NCI-H1436 (cell line): ENCODE results near the gene SNRNP200.

Experiments
- DNase-seq: peaks from one replicate; lab custom pipeline; 2025; lab: John Stamatoyannopoulos, UW

The SNRNP200 gene

DNA sequence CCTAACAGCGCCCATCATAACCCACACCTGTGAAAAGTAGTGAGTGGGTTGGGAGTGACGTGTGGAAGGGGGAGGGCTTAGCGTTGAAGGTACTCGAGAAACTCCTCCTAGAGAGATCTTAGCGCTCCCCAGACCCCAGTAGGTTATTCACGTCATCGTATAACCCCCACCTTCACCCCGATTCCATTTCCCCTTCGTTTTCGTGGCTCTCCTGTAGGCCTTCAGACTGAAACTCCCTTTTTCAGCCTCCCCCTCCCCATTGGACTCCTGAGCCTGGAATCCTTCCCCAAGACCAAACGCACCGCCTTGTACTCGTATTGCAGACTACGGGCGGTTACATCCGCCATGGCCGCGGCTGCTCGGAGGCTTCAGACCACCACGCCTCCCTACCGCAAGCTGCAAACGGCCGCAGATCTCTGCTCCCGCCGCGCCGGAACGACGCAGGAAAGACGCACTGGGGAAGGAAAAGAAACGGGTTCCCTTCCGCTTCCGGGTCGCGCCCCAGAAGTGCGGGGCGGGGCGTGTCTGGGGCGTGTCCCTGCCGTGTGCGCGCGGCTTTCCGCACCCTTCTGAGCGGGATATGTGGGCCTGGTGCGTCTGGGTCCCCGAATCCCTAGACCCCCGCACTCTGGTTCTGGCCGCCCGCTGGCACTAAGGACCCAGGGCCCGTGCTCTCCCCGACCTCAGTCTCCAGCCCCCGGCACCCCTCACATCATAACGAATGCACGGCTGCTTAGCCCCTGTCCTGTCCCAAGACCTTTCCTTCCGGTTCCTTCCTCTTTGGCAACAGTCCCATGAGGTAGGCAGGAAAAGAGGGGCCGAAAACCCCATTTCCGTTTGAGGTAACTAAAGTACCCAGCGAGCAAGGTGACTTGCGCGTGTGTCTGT lies at the start of gene SNRNP200:
Gene SNRNP200, minus strand, starts transcription at position 456 of the 888 bp plus-strand sequence. Its CDS starts 109 bp downstream, at position 347.
- peak; percentile 88 for DNase-seq

DNA sequence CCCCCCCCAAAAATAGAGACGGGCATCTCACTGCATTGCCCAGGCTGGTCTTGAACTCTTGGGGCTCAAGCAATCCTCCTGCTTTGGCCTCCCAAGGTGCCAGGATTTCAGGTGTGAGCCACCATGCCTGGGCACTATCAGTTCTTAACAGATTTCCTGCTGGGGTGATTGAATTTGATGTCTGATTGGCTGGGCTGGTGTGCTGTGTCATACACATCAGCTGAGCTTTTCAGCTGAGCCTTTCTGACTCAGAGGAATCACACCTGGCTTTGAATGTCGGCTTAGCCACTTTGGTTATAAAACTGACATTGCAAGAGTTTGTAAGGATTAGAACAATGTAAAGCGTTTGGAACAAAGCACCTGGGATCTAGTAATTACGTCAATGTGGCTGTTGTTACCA lies 49.1 kb upstream of the SNRNP200 start:
- no peak for DNase-seq

DNA sequence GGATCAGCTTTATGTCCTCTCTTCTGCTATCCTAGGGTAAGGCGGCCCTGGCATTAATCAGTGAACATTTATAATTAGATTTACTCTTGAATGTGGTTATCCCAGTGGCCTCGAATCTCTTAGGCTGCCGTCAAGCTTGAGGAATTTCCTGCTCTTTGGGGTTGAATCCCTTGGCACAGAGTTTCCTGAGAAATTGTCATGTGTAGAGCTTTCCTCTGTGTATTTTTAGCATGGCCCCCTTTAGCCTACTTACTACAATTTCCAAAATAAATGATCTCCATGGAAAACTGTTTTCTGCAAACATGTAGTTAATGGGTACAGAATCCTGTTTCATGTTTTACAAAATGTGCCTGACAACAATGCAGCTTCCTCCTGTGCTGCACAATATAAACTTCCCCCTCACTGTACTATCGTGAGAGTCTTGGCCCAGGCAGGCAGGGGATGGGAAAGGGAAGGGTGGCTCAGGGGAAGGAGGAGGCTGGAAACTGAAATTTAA lies 48.3 kb upstream of the SNRNP200 start:
- no peak for DNase-seq

DNA sequence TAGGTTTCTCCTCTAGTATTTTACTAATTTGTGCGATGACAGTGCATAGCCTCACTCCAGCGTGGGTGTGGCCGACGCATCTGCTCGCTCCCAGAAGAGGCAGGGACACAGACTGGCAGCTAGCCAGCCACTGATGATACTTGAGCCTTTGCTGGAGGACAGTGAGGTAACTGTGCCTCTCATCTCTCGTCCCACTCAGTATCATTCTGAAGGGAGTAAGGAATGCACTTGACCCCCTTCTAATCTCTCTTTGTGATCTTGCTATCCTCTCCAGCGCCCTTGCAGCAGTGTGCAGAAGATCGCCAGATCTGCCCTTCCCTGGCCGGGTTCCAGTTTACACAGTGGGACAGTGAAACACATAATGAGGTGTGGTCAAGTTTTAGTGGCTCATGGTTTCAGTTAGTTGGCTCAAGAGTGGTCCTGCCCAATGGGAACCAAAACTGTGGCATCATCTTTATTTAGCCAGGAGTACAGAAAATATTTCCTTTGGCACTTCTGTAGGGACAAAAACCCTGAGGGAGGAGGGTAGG lies 47.8 kb upstream of the SNRNP200 start:
- DNase-seq = no peak

DNA sequence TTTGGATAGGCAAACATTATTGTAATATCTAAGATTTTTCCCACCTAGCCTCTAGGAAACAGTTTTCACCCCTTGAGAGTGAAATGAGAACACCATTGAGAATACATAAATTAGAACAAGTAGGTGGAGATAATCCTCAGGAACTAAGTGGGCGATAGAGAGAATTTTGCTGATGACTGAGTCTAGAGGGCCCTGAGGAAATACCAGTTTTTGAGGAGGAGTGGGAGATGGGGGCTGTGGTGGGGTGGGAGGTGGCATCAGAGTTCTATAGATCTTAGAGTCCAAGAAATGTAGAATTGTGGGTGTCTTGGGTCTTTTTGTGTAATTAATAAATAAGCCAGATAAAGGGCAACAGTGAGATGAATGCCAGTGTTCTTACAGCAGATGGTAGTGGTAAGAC lies 42.0 kb upstream of the SNRNP200 start:
- no peak for DNase-seq

DNA sequence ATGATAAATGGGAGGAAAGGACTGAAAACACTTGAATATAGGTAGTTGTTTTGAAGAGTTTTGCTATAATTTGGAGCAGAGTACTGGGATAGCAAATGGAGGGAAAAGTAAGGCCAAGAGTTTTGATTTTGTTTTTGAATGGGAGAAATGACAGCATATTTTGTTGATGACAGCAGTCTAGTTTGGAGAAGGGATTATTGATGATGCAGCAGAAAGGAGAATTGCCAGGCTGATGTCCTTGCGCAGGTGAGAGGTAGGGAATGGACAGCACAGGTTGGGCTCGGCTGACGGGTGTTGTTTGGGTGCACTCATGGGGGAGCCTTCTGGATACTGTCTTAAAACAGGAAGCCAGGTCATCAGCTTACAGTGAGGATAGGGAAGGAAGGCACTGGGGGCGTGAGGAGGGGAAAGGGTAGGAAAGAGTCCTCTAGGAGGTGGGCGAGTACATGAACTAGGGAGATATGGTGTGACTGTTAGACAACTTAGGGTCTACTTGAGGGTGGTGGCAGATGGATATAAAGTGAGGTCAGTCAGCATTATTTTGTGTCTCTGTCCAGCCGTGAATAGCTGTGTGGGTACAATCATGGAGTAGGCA lies 40.6 kb upstream of the SNRNP200 start:
- no peak for DNase-seq

DNA sequence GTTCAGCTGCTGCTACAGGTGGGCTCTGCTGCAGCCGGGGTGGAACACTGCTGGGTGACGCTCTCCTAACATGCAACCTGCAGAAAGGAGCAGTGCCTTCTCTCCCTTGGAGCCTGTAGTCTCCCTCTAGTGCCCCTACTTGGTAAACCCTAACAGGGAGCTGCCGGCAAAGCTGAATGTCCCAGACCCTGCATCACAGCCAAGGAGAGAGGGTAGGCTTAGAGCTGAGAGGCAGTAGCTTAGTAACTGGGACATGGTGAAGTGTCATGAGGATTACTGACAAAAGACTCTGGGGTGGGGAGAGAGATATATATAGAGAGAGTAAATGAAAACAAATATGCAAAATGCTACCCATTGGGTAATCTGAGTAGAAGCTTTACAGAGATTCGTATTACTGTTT lies 40.1 kb upstream of the SNRNP200 start:
- DNase-seq = no peak

DNA sequence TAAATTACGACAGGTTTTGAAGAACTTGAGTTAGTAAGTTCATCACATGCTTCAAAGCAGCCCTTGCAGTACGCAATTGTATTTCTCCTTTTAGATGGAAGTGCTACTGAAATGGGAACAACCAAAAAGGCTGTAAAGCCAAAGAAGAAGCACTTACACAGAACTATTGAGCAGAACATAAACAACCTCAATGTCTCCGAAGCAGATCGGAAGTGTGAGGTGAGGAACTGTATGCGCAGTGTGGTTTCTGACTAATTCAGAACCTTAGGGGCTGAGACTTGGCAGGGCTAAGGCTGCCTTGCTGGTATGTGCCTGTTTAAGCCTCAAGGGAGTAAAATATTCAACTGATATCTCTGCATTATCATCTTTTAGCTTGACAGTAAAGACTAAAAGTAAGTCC lies 38.7 kb upstream of the SNRNP200 start:
- DNase-seq = no peak

DNA sequence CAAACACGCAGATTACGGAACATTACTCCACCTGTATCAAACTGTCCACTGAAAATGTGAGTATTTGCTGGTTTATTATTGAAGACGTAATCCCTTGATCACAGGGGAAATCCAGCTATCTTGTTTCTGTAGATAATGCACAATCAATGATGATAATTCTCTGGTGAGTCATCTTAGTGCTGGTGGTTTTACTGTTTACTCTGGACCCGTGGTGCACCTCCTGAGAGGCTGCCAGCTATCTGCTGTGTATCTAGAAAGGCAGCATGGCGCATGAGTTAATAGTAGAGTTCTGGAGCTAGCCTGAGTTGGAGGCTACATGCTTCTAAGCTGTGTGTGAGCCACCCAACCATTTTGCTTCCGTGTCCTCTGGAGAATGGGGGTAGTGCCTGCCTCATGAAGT lies 36.7 kb upstream of the SNRNP200 start:
- no peak for DNase-seq

DNA sequence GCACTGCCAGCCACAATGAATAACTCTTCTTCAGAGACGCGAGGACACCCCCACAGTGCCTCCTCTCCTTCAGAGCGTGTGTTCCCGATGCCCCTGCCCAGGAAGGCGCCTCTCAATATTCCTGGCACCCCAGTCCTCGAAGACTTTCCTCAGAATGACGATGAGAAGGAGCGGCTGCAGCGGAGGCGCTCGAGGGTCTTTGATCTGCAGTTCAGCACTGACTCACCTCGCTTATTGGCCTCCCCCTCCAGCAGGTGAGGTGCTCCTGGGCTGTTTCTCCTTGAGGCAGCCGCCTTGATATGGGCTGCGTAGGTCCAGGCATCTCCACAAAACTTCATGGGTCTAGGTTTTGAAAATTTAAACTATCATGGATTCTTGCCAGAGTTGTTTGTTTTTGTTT lies 36.3 kb upstream of the SNRNP200 start:
- DNase-seq = no peak

DNA sequence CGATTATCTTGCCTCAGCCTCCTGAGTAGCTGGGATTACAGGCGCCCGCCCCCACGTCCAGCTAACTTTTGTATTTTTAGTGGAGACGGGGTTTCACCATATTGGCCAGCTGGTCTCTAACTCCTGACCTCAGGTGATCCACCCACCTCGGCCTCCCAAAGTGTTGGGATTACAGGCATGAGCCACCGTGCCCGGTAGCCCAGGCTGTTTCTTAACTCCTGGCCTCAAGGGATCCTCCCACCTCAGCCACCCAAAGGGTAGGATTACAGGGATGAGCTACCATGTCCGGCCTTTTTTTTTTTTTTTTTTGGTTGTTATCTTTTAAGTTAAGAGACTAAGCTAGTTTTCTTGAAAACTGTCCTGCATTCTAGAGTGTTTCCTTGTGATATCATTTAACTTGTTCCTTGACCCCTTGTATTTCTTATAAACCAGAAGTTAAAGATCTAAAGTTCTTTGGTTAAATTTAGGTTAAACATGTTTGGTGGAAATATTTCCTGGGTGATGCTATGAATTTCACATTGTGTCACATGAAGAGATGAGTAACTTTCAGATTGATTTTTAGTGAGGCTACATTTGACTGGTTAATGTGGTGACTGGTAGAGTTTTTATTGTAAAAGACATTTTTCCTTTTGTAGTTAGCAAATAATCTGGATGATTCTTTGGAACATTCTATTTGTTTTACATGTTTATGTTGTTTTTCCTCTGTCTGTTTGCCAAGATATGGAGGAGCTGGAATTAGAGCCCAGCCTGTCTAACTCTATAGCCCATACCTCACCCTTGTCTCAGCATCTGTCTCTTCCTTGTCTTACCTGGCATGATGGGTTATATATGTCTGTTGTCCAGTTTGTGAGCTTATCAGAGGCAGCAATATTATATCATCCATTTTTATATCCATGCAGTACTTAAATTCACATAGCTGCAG lies 35.4 kb upstream of the SNRNP200 start:
- DNase-seq = no peak

DNA sequence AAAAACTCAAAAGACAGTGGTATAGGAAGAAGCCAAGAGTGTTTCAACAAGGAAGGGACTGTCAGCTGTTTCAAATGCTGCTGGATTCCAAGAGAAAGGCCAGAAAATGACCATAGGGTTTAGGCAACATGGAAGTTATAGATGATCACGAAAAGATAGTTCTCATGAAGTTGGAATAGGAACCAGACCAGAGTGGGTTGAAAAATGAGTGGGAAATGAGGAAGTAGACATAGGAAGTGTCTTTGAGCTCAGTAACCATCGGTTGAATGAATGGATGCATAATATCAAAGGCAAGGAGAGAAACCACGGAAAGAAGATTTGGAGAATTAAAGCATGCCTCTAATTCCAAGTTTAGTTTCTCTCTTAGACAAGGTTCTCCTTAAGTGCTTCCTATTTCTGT lies 31.5 kb upstream of the SNRNP200 start:
- no peak for DNase-seq

DNA sequence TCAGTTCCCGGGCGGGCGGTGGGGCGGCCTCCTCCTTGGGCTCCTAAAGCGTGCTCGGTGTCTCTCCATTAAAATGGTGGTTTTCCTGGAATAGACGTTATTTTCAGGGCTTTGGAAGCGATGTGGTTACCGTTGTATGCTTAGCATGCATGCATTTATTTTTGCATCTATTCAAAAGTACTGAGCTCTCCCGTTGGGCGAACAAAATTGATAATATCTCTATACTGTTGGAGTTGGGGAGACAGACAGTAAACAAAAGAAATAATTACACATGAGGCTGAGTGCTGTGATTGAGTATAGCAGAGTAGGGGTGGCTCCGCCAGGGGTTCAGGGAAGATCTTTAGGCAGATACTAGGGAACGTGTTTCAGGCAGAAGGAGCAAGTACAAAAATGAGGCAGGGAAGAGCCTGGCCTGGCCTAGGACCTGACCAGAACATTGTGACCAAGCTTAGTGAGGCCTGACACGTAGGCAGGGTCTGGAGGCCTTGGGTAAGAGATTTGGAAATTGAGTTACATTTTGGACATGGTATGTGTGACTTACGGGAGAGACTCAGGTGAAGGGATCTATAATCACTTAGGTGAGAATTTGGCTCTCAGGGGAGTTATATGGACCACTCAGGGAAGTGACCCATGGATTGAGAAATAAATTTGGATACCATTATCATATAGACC lies 30.9 kb upstream of the SNRNP200 start:
- DNase-seq = no peak

DNA sequence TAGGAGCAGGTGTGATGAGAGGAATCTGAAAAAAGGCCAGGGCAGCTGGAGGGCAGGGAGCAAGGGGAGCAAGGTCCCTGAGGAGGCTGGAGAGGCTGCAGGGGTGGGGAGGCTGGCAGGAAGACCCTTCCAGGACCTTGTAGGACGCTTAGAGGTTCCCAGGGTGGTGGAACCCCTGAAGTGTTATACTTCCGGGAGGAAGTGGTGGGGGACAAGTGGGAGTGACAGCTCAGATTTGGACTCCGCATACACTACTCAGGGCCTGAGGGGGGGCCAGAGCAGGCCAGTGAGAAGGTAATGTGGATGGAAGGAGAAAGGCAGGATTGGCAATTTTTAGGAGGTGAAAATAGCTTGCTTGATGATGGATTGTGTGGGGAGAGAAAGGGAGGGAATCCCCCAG lies 28.4 kb upstream of the SNRNP200 start:
- no peak for DNase-seq

DNA sequence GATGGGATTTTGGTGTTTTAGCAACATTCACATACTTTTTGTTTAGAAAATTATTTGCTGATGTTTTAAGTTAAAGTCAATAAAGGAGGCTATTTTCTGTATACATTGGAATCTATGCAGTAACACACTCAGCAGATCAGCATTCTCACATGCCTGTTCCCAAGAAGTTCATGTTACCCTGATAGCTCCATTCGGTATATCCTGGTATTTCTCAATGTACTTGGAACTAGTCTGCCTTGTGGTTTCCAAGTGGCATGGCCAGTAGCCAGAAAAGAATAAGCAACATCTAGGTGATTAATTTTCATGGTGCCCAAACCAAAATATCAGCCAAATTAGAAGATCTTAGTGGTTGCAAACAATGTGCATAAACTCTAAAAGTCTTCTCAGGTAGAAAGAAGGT lies 25.1 kb upstream of the SNRNP200 start:
- DNase-seq = no peak

DNA sequence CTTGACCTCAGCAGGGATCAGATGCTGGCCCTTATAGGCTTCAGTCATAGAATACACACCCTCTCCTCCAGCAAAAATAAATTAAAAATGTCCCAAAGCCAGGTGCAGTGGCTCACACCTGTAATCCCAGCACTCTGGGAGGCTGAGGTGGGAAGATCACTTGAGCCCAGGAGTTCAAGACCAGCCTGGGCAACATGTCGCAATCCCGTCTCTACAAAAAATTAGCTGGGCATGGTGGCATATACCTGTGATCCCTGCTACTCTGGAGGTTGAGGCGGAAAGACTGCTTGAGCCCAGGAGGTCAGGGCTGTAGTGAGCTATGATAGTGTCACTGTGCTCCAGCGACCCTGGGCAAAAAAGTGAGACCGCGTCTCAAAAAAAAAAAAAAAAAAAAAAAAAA lies 24.5 kb upstream of the SNRNP200 start:
- DNase-seq = no peak

DNA sequence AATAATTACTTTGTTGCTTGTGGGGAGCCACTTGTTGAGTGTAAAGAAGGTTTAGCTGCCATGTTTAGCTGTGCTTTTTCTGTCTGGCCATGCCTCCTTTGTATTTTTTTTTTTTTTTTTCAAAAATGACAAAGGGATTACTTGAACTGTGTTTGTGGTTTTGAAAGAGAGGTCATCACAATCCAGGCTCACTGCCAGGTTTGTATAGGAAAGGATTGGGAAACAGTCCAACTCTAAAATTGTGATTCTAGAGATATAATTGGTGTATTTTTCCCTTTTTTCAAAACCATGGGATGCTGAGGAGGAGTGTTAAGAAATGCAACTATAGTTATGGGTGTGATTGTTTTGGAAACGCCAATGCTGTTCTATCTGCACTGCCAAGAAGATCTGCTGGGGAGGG lies 24.1 kb upstream of the SNRNP200 start:
- no peak for DNase-seq

DNA sequence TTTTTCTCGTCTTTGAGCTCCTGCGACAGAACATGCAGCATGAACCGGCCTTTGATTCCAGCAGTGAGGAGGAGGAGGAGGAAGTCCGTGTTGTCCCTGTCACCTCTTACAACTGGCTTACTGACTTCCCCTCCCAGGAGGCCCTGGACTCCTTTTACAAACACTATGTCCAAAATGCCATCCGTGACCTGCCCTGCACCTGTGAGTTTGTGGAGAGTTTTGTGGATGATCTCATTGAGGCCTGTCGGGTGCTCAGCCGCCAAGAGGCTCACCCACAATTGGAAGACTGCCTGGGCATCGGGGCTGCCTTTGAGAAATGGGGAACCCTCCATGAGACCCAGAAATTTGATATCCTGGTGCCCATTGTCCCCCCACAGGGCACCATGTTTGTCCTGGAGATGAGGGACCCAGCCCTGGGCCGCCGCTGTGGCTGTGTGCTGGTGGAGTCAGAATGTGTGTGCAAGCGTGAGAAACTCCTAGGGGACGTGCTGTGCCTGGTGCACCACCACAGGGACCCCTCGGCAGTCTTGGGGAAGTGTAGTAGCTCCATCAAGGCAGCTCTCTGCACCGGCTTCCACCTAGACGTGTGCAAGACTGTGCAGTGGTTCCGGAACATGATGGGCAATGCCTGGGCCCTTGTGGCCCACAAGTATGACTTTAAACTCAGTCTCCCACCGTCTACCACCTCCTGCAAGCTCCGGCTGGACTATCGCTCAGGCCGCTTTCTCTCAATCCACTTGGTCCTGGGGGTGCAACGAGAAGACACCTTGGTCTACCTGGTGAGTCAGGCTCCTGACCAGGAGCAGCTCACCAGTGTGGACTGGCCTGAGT lies 21.9 kb upstream of the SNRNP200 start:
- no peak for DNase-seq

DNA sequence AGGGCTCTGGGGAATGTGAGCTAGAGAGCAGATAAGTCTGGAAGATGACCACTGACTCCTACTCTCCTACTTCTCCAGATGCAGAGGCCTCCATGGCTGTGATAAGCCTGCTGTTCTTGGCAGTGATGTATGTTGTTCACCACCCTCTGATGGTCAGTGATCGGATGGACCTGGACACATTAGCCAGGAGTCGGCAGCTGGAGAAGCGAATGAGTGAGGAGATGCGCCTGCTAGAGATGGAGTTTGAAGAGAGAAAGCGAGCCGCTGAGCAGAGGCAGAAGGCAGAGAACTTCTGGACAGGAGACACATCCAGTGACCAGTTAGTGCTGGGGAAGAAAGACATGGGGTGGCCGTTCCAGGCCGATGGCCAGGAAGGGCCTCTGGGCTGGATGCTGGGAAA lies 21.2 kb upstream of the SNRNP200 start:
- DNase-seq = no peak

DNA sequence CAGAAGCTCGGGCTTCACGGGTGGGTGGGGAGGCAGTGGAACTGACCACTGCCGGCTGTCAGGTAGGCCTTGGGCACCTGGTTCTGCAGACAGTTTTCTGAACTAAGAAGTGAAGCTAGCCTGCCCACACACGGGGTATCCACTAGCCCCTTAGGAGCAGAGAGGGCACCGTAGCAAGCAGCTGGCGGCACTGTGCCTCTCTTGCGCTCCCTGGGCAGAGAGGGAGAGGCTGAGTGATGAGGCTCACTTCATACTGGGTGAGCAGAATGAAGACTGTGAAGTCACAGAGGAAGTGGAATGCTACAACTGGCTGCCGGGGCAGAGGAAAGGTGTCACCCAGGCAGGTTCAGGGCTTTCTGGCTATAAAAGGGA lies 20.5 kb upstream of the SNRNP200 start:
- no peak for DNase-seq
